Placental epithelial cell (primary cell): ENCODE measurements around the gene WDSUB1. TPM values are rescaled to one million over a fixed set of nuclear protein-coding genes. Genes with fewer than 3 reads are reported as not detected.

ENCODE experiments used
- small RNA-seq: library from RNA; depleted of rRNA; stranded (forward); fragments of <200 nt; gene quantifications from one replicate; pipeline ENCODE3, GENCODE V24; 2012
- total RNA-seq: library from RNA; depleted of rRNA; stranded (reverse); fragments of >200 nt; gene quantifications from 2 replicates; pipeline ENCODE4 v1.2.3, GENCODE V29; 2012

Gene WDSUB1, protein sequence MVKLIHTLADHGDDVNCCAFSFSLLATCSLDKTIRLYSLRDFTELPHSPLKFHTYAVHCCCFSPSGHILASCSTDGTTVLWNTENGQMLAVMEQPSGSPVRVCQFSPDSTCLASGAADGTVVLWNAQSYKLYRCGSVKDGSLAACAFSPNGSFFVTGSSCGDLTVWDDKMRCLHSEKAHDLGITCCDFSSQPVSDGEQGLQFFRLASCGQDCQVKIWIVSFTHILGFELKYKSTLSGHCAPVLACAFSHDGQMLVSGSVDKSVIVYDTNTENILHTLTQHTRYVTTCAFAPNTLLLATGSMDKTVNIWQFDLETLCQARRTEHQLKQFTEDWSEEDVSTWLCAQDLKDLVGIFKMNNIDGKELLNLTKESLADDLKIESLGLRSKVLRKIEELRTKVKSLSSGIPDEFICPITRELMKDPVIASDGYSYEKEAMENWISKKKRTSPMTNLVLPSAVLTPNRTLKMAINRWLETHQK
- total RNA-seq = 19.6 and 23.2 TPM in 2 replicates

DNA sequence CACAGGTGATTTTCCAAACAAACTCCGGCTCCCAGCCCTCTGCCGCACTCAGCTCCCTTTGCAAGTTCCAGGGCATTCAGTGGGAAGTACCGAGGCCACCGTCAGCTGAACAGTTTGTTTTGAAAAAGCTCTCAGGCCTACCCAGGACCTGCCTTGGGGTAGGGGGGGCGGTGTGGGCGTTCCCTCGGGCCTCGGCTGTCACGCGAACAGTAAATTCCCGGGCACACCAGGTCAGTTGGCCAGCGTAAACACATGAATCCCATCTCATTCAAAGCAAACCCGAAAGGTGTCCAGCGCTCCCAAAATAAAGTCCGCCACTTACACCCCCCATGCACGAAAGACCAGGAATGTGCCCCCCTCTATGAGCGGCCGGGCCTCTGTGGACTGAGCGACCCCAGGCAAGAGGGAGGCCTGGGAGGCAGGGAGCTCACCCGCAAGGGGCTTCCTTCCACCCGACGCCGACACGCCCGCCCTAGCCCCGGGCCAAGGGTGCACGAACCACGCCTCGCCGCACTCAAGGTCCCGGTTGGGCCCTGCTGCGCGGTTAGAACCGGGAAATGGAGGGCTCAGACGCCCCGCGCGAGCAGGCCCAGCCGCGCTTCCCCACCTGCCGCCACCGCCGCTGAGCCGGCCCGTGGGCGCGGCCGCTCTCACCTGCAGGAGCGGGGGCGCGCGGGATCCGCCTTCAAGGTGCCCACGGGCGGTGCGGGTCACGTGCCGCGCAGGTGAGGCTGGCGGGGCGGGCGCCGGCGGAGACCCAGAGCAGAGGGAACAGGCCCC, at the start of gene WDSUB1:
WDSUB1 (minus strand) TSS at position 775 of the 780 bp plus-strand sequence. CDS start 3,634 bp downstream, outside the sequence.

Small RNA genes lying within 50 kb of the gene (small RNA-seq; reads per million reads assigned to genes)
- not detected for gene MIR6888
